HEK293 (cell line): ENCODE measurements around the gene MAGEB4.

Source experiments
- YY1 ChIP-seq: fragments of 450-650 bp; formaldehyde crosslinking; IDR thresholded peaks from 2 replicates; pipeline ENCODE4 v1.5.1; 2018; ENCODE audit warnings: missing biosample characterization, missing genetic modification characterization
- ZBTB26 ChIP-seq: fragments of 450-650 bp; formaldehyde crosslinking; optimal IDR thresholded peaks from 2 replicates; pipeline ENCODE3; 2016; ENCODE audit warnings: missing biosample characterization, mild to moderate bottlenecking, missing genetic modification characterization
- ZFP41 ChIP-seq: fragments of 450-650 bp; formaldehyde crosslinking; IDR thresholded peaks from 2 replicates; pipeline ENCODE4 v1.5.1; 2016; ENCODE audit warnings: missing biosample characterization, missing genetic modification characterization, borderline replicate concordance
- ZNF248 ChIP-seq: fragments of 450-650 bp; formaldehyde crosslinking; IDR thresholded peaks from 2 replicates; pipeline ENCODE4 v1.5.1; 2017; ENCODE audit warnings: missing biosample characterization, missing genetic modification characterization
- ZNF274 ChIP-seq, 2 experiments: fragments of 200-500 bp in 1 of 2; fragments of 450-650 bp in 1 of 2; sonication (Bioruptor generic) in 1 of 2; formaldehyde crosslinking in 1 of 2; IDR thresholded peaks; 2 replicates each; pipeline versions ENCODE4 v1.5.1 to v1.6.1; 2014 to 2016; ENCODE audit warnings: borderline replicate concordance in 1 of 2, inconsistent platforms in 1 of 2, low read length in 1 of 2, missing biosample characterization in 1 of 2, missing genetic modification characterization in 1 of 2
- ZNF530 ChIP-seq: fragments of 450-650 bp; formaldehyde crosslinking; IDR thresholded peaks from 2 replicates; pipeline ENCODE4 v1.5.1; 2016; ENCODE audit warnings: low read depth, missing biosample characterization, missing genetic modification characterization
- ZNF558 ChIP-seq: fragments of 450-650 bp; formaldehyde crosslinking; IDR thresholded peaks from 2 replicates; pipeline ENCODE4 v1.5.1; 2016; ENCODE audit warnings: missing biosample characterization, missing genetic modification characterization
- ZNF785 ChIP-seq: fragments of 450-650 bp; formaldehyde crosslinking; IDR thresholded peaks from 2 replicates; pipeline ENCODE4 v1.5.1; 2016; ENCODE audit warnings: missing biosample characterization, missing genetic modification characterization
- TF ChIP-seq, protein P1 (sequence below): fragments of 450-650 bp; formaldehyde crosslinking; IDR thresholded peaks from 2 replicates; pipeline ENCODE4 v1.5.1; 2016; ENCODE audit warnings: missing biosample characterization, missing genetic modification characterization
- TF ChIP-seq, protein P2 (sequence below): fragments of 450-650 bp; formaldehyde crosslinking; IDR thresholded peaks from 2 replicates; pipeline ENCODE4 v1.5.1; 2016; ENCODE audit warnings: missing biosample characterization, missing genetic modification characterization
- TF ChIP-seq, protein P3 (sequence below): fragments of 450-650 bp; IDR thresholded peaks from 2 replicates; pipeline ENCODE4 v1.5.1; 2018; ENCODE audit warnings: missing biosample characterization, missing genetic modification characterization

GRCh38 chrX:30280428-30280827 is 38.6 kb downstream of the MAGEB4 start:
- no peak for TF ChIP-seq ZFP41 (tag by site-specific recombination)
- no peak for TF ChIP-seq ZNF248
- TF ChIP-seq, protein P1, sequence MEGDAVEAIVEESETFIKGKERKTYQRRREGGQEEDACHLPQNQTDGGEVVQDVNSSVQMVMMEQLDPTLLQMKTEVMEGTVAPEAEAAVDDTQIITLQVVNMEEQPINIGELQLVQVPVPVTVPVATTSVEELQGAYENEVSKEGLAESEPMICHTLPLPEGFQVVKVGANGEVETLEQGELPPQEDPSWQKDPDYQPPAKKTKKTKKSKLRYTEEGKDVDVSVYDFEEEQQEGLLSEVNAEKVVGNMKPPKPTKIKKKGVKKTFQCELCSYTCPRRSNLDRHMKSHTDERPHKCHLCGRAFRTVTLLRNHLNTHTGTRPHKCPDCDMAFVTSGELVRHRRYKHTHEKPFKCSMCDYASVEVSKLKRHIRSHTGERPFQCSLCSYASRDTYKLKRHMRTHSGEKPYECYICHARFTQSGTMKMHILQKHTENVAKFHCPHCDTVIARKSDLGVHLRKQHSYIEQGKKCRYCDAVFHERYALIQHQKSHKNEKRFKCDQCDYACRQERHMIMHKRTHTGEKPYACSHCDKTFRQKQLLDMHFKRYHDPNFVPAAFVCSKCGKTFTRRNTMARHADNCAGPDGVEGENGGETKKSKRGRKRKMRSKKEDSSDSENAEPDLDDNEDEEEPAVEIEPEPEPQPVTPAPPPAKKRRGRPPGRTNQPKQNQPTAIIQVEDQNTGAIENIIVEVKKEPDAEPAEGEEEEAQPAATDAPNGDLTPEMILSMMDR, result no peak
- no peak for TF ChIP-seq ZNF274 (IDR thresholded peaks at IDR 0.05; ENCODE audit: low read length)
- TF ChIP-seq ZNF274 (tag by site-specific recombination; IDR thresholded peaks at IDR 0.05; ENCODE audit: borderline replicate concordance), result no peak
- TF ChIP-seq YY1 (tag by site-specific recombination), result no peak
- no peak for TF ChIP-seq ZBTB26 (tag by site-specific recombination)
- TF ChIP-seq ZNF530, result no peak
- TF ChIP-seq ZNF558 (tag by site-specific recombination), result no peak
- TF ChIP-seq, protein P2, sequence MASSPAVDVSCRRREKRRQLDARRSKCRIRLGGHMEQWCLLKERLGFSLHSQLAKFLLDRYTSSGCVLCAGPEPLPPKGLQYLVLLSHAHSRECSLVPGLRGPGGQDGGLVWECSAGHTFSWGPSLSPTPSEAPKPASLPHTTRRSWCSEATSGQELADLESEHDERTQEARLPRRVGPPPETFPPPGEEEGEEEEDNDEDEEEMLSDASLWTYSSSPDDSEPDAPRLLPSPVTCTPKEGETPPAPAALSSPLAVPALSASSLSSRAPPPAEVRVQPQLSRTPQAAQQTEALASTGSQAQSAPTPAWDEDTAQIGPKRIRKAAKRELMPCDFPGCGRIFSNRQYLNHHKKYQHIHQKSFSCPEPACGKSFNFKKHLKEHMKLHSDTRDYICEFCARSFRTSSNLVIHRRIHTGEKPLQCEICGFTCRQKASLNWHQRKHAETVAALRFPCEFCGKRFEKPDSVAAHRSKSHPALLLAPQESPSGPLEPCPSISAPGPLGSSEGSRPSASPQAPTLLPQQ (tag by site-specific recombination), result no peak
- TF ChIP-seq, protein P3, sequence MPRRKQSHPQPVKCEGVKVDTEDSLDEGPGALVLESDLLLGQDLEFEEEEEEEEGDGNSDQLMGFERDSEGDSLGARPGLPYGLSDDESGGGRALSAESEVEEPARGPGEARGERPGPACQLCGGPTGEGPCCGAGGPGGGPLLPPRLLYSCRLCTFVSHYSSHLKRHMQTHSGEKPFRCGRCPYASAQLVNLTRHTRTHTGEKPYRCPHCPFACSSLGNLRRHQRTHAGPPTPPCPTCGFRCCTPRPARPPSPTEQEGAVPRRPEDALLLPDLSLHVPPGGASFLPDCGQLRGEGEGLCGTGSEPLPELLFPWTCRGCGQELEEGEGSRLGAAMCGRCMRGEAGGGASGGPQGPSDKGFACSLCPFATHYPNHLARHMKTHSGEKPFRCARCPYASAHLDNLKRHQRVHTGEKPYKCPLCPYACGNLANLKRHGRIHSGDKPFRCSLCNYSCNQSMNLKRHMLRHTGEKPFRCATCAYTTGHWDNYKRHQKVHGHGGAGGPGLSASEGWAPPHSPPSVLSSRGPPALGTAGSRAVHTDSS (tag by site-specific recombination), result no peak
- TF ChIP-seq ZNF785 (tag by site-specific recombination), result no peak
